ENCODE measurements around the gene NGFR. TPM values are rescaled to one million over a fixed set of nuclear protein-coding genes. Genes with fewer than 3 reads are reported as not detected.
A peak's percentile ranks its signal among the peaks of the same experiment; 100 is the strongest.

Gene NGFR
- total RNA-seq, 1 donor from 2014 or later: 0.53 TPM

DNA sequence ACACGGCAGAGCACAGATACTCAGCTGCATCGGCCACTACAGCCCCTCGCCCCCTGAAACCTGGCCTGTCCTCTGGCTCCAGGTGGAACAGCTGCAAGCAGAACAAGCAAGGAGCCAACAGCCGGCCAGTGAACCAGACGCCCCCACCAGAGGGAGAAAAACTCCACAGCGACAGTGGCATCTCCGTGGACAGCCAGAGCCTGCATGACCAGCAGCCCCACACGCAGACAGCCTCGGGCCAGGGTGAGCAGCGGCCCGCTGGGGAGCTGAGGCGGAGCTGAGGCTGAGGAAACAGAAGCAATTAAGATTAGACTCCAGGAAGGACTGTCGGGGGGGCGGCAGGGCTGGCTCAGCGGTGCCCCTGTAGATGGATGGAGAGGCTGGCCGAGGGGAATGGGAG lies 16.7 kb downstream of the NGFR start:
- no peak for DNase-seq (ENCODE audit: low read depth)
- Histone ChIP-seq H3K36me3 (ENCODE audit: control insufficient read depth, insufficient read depth, low read length) (no peaks in the 10 kb centered on the region), H3K4me3 (ENCODE audit: low read depth, low read length) (no peak overlapping the region), H3K27me3 (ENCODE audit: control insufficient read depth, insufficient read depth, low read length) (no peaks in the 10 kb centered on the region)
- no peak for TF ChIP-seq CTCF (IDR thresholded peaks at IDR 0.05; ENCODE audit: insufficient read depth, low read length, severe bottlenecking)
- no peak for FAIRE-seq

DNA sequence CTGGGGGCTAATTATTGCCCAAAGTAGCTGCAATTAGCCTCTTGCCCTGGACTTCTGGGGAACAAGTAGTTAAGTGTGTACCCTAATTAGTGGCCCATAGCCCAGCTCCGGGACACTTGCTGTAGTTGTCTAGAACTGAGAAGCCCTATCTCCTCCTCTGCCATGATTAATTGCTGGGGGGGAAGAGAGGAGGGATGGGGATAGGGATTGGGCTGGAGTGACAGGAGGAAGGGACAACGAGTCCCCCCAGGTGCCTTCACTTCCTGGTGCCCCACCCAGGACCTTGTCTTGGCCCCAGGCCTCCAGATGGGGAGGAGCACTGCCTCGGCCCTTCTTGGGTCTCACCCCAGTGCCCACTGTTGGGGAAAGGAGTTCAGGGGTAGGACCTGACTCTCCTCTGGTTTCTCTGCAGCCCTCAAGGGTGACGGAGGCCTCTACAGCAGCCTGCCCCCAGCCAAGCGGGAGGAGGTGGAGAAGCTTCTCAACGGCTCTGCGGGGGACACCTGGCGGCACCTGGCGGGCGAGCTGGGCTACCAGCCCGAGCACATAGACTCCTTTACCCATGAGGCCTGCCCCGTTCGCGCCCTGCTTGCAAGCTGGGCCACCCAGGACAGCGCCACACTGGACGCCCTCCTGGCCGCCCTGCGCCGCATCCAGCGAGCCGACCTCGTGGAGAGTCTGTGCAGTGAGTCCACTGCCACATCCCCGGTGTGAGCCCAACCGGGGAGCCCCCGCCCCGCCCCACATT lies 17.4 kb downstream of the NGFR start:
- no peak for TF ChIP-seq CTCF (IDR thresholded peaks at IDR 0.05; ENCODE audit: insufficient read depth, low read length, severe bottlenecking)
- DNase-seq (ENCODE audit: low read depth): no peak
- Histone ChIP-seq H3K27me3 (ENCODE audit: control insufficient read depth, insufficient read depth, low read length) (no peaks in the 10 kb centered on the region), H3K4me3 (ENCODE audit: low read depth, low read length) (no peak overlapping the region), H3K36me3 (ENCODE audit: control insufficient read depth, insufficient read depth, low read length) (no peaks in the 10 kb centered on the region)
- FAIRE-seq: no peak

- Histone ChIP-seq H3K27me3 (ENCODE audit: control insufficient read depth, insufficient read depth, low read length) (no peaks in the 10 kb centered on the region), H3K4me3 (ENCODE audit: low read depth, low read length) (no peak overlapping the region), H3K36me3 (ENCODE audit: control insufficient read depth, insufficient read depth, low read length) (no peaks in the 10 kb centered on the region)
- TF ChIP-seq CTCF (IDR thresholded peaks at IDR 0.05; ENCODE audit: insufficient read depth, low read length, severe bottlenecking): no peak
- DNase-seq (ENCODE audit: low read depth) (no peak), FAIRE-seq (no peak)
These were observed 17.9 kb downstream of the NGFR start for GRCh38 chr17:49513044-49513395.

DNA sequence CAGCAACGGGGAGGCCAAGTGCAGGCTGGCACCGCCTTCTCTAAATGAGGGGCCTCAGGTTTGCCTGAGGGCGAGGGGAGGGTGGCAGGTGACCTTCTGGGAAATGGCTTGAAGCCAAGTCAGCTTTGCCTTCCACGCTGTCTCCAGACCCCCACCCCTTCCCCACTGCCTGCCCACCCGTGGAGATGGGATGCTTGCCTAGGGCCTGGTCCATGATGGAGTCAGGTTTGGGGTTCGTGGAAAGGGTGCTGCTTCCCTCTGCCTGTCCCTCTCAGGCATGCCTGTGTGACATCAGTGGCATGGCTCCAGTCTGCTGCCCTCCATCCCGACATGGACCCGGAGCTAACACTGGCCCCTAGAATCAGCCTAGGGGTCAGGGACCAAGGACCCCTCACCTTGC lies 18.5 kb downstream of the NGFR start:
- FAIRE-seq: no peak
- H3K4me3 ChIP-seq (ENCODE audit: low read depth, low read length): no peak overlapping the region
- H3K36me3 ChIP-seq (ENCODE audit: control insufficient read depth, insufficient read depth, low read length): no peaks in the 10 kb centered on the region
- H3K27me3 ChIP-seq (ENCODE audit: control insufficient read depth, insufficient read depth, low read length): no peaks in the 10 kb centered on the region
- no peak for TF ChIP-seq CTCF (IDR thresholded peaks at IDR 0.05; ENCODE audit: insufficient read depth, low read length, severe bottlenecking)
- no peak for DNase-seq (ENCODE audit: low read depth)

- Histone ChIP-seq H3K27me3 (ENCODE audit: control insufficient read depth, insufficient read depth, low read length) (no peaks in the 10 kb centered on the region), H3K36me3 (ENCODE audit: control insufficient read depth, insufficient read depth, low read length) (no peaks in the 10 kb centered on the region), H3K4me3 (ENCODE audit: low read depth, low read length) (no peak overlapping the region)
- FAIRE-seq (no peak), DNase-seq (ENCODE audit: low read depth) (no peak)
- TF ChIP-seq CTCF (IDR thresholded peaks at IDR 0.05; ENCODE audit: insufficient read depth, low read length, severe bottlenecking): peak; percentile 28
These were observed 19.1 kb downstream of the NGFR start for GRCh38 chr17:49514071-49514721.

Measured in bronchial epithelial cell (primary cell).